Measurements from ENCODE around the gene TTYH1. TPM values are rescaled to one million over a fixed set of nuclear protein-coding genes. Genes with fewer than 3 reads are reported as not detected.

TTYH1 gene
- total RNA-seq, 1 donor = not detected

- Histone ChIP-seq H3K9me3 (ENCODE audit: low read depth, low read length) (no peaks in the 10 kb centered on the region), H4K20me1 (ENCODE audit: insufficient read depth, low read length) (no peaks in the 10 kb centered on the region), H3K4me3 (ENCODE audit: insufficient read depth, low read length) (no peak overlapping the region), H3K4me2 (ENCODE audit: insufficient read depth, low read length) (no peak overlapping the region), H3K27ac (ENCODE audit: low read depth, low read length) (no peak overlapping the region), H3K27me3 (ENCODE audit: insufficient read depth, low read length) (peaks cover 9% of the 10 kb centered on the region), H3K36me3 (ENCODE audit: insufficient read depth, low read length) (no peaks in the 10 kb centered on the region), H3K79me2 (ENCODE audit: insufficient read depth, low read length) (no peaks in the 10 kb centered on the region), H3K4me1 (ENCODE audit: insufficient read depth, low read length) (no peaks in the 10 kb centered on the region), H2AFZ (ENCODE audit: low read length) (no peak overlapping the region)
- peak; percentile 14 for TF ChIP-seq CTCF (IDR thresholded peaks at IDR 0.05; ENCODE audit: extremely low read depth, low read depth, low read length)
- DNase-seq (ENCODE audit: insufficient read length, low spot score, missing footprints) = no peak
These were observed 23.6 kb upstream of the TTYH1 start for GRCh38 chr19:54391589-54392061.

GRCh38 chr19:54392105-54392504, 23.2 kb upstream of the TTYH1 start:
- H3K36me3 ChIP-seq (ENCODE audit: insufficient read depth, low read length) = no peaks in the 10 kb centered on the region
- no peak overlapping the region for H3K27ac ChIP-seq (ENCODE audit: low read depth, low read length)
- H3K4me3 ChIP-seq (ENCODE audit: insufficient read depth, low read length) = no peak overlapping the region
- no peak overlapping the region for H2AFZ ChIP-seq (ENCODE audit: low read length)
- no peak for TF ChIP-seq CTCF (IDR thresholded peaks at IDR 0.05; ENCODE audit: extremely low read depth, low read depth, low read length)
- no peak for DNase-seq (ENCODE audit: insufficient read length, low spot score, missing footprints)
- H3K79me2 ChIP-seq (ENCODE audit: insufficient read depth, low read length) = no peaks in the 10 kb centered on the region
- H3K4me1 ChIP-seq (ENCODE audit: insufficient read depth, low read length) = no peaks in the 10 kb centered on the region
- H4K20me1 ChIP-seq (ENCODE audit: insufficient read depth, low read length) = no peaks in the 10 kb centered on the region
- peaks cover 9% of the 10 kb centered on the region for H3K27me3 ChIP-seq (ENCODE audit: insufficient read depth, low read length)
- no peak overlapping the region for H3K4me2 ChIP-seq (ENCODE audit: insufficient read depth, low read length)
- H3K9me3 ChIP-seq (ENCODE audit: low read depth, low read length) = no peaks in the 10 kb centered on the region

- Histone ChIP-seq H2AFZ (ENCODE audit: low read length) (no peak overlapping the region), H4K20me1 (ENCODE audit: insufficient read depth, low read length) (no peaks in the 10 kb centered on the region), H3K4me3 (ENCODE audit: insufficient read depth, low read length) (no peak overlapping the region), H3K27ac (ENCODE audit: low read depth, low read length) (no peak overlapping the region), H3K4me2 (ENCODE audit: insufficient read depth, low read length) (no peak overlapping the region), H3K9me3 (ENCODE audit: low read depth, low read length) (no peaks in the 10 kb centered on the region), H3K27me3 (ENCODE audit: insufficient read depth, low read length) (peaks cover 5% of the 10 kb centered on the region), H3K79me2 (ENCODE audit: insufficient read depth, low read length) (no peaks in the 10 kb centered on the region), H3K4me1 (ENCODE audit: insufficient read depth, low read length) (no peaks in the 10 kb centered on the region), H3K36me3 (ENCODE audit: insufficient read depth, low read length) (no peaks in the 10 kb centered on the region)
- no peak for TF ChIP-seq CTCF (IDR thresholded peaks at IDR 0.05; ENCODE audit: extremely low read depth, low read depth, low read length)
- no peak for DNase-seq (ENCODE audit: insufficient read length, low spot score, missing footprints)
These were observed 21.9 kb upstream of the TTYH1 start for GRCh38 chr19:54393381-54393780.

GRCh38 chr19:54395685-54396084, 19.6 kb upstream of the TTYH1 start:
- Histone ChIP-seq H3K4me1 (ENCODE audit: insufficient read depth, low read length) (no peaks in the 10 kb centered on the region), H3K9me3 (ENCODE audit: low read depth, low read length) (no peaks in the 10 kb centered on the region), H2AFZ (ENCODE audit: low read length) (no peak overlapping the region), H3K4me3 (ENCODE audit: insufficient read depth, low read length) (no peak overlapping the region), H3K36me3 (ENCODE audit: insufficient read depth, low read length) (no peaks in the 10 kb centered on the region), H3K4me2 (ENCODE audit: insufficient read depth, low read length) (no peak overlapping the region), H3K27ac (ENCODE audit: low read depth, low read length) (no peak overlapping the region), H3K27me3 (ENCODE audit: insufficient read depth, low read length) (no peaks in the 10 kb centered on the region), H3K79me2 (ENCODE audit: insufficient read depth, low read length) (no peaks in the 10 kb centered on the region), H4K20me1 (ENCODE audit: insufficient read depth, low read length) (no peaks in the 10 kb centered on the region)
- no peak for DNase-seq (ENCODE audit: insufficient read length, low spot score, missing footprints)
- no peak for TF ChIP-seq CTCF (IDR thresholded peaks at IDR 0.05; ENCODE audit: extremely low read depth, low read depth, low read length)
